ENCODE measurements around the gene NENF.
A peak's percentile ranks its signal among the peaks of the same experiment; 100 is the strongest.

NENF gene

DNA sequence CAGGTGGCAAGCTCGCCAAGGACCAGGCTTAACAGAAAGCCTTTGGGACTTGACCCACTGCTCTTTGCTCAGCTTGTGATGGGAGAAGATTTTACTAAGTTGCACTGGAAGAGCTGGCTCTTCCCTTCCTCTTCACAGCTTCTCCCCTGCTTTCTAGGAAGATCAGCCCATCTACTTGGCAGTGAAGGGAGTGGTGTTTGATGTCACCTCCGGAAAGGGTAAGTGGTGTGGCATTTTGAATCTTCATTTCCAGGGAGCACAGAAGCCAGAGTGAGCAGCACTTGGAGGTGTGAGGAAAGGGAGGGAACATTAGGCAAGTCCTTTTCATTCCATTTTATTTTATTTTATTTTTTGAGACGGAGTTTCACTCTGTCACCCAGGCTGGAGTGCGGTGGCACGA, 9.7 kb downstream of the NENF start:
- TF ChIP-seq, protein P1, sequence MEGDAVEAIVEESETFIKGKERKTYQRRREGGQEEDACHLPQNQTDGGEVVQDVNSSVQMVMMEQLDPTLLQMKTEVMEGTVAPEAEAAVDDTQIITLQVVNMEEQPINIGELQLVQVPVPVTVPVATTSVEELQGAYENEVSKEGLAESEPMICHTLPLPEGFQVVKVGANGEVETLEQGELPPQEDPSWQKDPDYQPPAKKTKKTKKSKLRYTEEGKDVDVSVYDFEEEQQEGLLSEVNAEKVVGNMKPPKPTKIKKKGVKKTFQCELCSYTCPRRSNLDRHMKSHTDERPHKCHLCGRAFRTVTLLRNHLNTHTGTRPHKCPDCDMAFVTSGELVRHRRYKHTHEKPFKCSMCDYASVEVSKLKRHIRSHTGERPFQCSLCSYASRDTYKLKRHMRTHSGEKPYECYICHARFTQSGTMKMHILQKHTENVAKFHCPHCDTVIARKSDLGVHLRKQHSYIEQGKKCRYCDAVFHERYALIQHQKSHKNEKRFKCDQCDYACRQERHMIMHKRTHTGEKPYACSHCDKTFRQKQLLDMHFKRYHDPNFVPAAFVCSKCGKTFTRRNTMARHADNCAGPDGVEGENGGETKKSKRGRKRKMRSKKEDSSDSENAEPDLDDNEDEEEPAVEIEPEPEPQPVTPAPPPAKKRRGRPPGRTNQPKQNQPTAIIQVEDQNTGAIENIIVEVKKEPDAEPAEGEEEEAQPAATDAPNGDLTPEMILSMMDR (IDR thresholded peaks at IDR 0.05; ENCODE audit: low read length, missing control alignments), result no peak
- DNase-seq (ENCODE audit: low read depth), result no peak
- H3K4me3 ChIP-seq (replicated peaks; ENCODE audit: low read depth, low read length), result no peak overlapping the region

DNA sequence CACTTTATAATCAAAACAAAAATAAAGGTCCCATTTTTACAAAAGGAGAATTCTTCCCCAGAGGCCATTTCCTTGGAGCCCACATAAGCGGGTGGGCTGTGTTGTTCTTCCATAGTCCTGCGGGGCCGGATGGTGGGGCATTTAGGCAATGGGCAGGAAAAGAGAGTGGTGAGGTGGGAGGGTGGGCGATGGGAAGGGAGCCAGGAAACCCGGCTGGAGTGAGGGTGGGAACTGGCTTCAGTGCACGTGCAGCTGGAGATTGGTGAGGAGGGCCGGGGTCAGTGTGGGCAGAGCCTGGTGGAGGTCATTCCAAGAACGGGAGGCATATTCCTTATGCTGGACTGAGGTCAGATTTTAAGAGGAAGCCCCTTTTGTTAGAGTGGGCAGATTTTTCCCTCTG, 13.6 kb downstream of the NENF start:
- no peak for DNase-seq (ENCODE audit: low read depth)
- TF ChIP-seq, protein P1 (IDR thresholded peaks at IDR 0.05; ENCODE audit: low read length, missing control alignments), result no peak
- no peak overlapping the region for H3K4me3 ChIP-seq (replicated peaks; ENCODE audit: low read depth, low read length)

DNA sequence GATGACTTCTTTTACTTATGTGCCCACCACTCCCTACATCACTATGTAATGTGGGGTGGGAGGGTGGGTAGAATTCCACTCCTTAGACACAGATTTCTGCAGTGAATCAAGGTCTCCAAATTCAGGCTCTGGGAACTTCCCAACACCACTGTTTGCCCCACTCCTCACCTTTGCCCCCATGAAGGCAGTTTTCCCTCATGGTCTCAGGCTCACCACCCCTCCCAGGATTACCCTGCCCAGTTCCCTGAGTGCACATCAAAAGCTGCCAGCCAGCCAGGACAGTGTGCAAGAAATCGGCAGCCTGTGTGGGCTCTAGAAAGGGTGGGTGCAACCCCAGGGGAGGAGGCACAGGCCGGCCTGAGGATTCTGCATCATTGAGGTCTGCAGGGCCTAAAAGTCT, 14.8 kb downstream of the NENF start:
- H3K4me3 ChIP-seq (replicated peaks; ENCODE audit: low read depth, low read length), result no peak overlapping the region
- TF ChIP-seq, protein P1 (IDR thresholded peaks at IDR 0.05; ENCODE audit: low read length, missing control alignments), result no peak
- DNase-seq (ENCODE audit: low read depth), result no peak

DNA sequence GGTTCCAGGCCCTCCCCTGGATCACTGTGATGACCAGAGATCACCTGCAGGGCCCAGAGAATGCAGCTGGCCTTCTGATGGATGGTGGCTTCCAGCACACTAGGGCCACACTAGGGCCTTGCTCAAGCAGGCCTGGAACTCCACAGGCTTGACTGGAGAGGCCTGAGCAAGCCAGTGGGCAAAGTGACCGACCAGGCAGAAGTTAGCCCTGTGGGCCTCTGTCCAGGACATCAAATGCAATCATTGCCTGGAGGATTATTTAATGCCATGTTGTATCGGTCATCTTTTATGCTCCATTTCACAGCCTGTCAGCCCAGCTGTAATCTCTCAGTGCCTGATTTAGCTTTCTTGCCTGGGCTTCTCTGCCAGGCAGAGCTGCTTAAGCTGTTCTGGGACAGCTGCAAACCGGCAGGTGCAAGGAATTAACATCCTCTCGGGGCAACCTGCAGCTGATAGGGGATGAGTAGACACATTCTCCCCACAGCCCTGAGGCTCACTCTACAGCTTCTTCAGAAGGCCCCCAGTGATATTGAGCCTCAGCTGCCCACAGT, 17.7 kb downstream of the NENF start:
- H3K4me3 ChIP-seq (replicated peaks; ENCODE audit: low read depth, low read length), result no peak overlapping the region
- no peak for DNase-seq (ENCODE audit: low read depth)
- TF ChIP-seq, protein P1 (IDR thresholded peaks at IDR 0.05; ENCODE audit: low read length, missing control alignments), result no peak

DNA sequence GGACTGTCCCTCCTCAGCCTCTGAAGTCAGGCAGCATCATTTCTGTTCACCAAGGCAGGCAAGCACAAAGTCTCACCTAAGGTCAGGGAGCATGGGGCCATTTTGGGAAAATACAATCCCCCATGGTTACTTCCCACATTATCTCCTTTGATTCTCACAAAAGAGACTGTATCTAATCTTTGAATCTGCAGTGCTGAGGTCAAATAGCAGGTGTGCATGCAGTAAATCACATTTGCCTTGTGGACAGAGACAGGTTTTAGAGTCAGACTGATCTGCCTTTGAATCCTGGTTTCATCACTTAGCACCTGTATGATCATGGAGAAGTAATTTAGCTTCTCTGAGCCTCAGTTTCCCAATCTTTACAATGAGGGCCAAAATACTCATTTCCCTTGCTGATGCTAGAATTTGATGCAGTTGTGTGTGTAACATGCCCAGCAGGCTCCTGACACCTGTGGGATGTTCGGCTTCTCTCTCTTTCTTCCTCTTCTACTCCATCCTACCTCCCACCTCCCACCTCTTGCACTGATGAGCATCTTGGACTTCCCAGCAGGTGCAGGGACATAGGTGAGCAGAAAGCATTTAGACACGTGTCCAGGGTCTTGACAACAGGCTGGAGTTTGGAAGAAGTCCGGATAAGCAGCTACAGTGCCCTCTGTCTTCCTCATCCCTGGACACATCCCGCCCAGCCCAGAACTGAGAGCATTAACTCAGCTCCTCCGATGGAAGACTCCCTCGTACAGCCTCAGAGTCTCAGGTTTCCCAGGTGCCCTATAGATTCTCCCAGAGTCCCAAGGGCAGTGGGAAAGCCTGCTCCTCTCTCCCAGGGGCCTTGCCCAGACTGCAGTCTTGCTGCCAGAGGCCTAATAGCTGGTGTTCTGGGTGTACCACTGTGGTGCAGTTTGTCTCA, 18.9 kb downstream of the NENF start:
- no peak overlapping the region for H3K4me3 ChIP-seq (replicated peaks; ENCODE audit: low read depth, low read length)
- DNase-seq (ENCODE audit: low read depth), result no peak
- TF ChIP-seq, protein P1 (IDR thresholded peaks at IDR 0.05; ENCODE audit: low read length, missing control alignments), result no peak

DNA sequence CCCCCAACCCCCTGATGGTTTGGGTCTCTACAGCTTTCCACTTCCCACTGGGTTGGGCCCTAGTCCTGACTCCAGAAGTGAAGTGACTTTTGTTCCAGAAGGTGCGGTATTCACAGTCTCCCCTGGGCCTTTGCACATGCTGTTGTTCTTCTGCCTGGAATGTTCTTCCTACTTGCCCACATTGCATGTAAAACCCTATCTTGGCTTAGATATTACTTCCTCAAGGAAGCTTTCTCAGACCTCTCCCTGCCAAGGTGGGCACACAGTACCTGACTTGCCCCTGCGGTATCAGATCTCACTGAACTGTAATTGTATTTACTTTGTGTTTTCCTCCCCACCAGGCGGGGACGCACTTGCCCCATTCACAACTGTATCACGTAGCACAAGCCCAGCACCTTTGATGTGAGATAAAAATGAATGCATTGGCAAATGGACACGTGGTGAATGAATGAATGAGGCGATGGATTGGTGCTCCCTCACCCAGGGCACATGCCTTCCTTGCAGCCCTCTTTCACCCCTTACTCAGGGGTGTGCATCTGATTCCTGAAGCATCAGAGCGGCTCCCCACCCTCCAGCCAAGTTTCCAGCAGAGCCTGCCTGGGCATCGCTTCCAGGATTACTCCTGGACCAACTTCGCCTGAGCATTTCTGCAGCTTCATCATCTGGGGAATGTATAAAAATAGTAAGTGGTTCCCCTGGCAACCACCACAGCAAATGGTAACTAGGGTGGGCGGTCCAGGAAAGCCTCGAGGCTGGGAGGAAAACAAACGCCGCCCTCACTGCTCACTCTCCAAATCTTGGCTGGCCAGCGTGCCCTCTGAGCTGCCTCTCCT, 19.8 kb downstream of the NENF start:
- TF ChIP-seq, protein P1 (IDR thresholded peaks at IDR 0.05; ENCODE audit: low read length, missing control alignments), result no peak
- no peak overlapping the region for H3K4me3 ChIP-seq (replicated peaks; ENCODE audit: low read depth, low read length)
- DNase-seq (ENCODE audit: low read depth), result peak; percentile 71
